ENCODE measurements around the gene PRM2.
A peak's percentile ranks its signal among the peaks of the same experiment; 100 is the strongest.
"Not testable (repeated sequence)": the region's sequence is repeated elsewhere in the genome, so short reads cannot be mapped to it uniquely, and the experiment has no call there.

PRM2 gene

DNA sequence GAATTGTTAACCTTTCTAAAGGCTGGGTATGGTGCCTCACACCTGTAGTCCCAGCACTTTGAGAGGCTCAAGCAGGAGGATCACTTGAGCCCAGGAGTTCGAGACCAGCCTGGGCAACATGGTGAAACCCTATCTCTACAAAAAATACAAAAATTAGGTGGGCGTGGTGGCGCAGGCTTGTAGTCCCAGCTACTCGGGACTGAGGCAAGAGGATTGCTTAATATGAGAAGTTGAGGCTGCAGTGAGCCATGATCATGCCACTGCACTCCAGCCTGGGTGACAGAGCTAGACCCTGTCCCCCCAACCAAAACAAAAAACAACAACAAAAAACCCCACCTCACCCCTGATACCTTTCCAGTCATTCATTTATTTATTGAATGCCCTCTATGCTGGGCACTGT is 13.4 kb upstream of the PRM2 start:
- not testable (repeated sequence) for DNase-seq (ENCODE audit: low read depth, low spot score)

GRCh38 chr16:11289202-11289601 is 12.9 kb upstream of the PRM2 start:
- DNase-seq (ENCODE audit: low read depth, low spot score): no peak

DNA sequence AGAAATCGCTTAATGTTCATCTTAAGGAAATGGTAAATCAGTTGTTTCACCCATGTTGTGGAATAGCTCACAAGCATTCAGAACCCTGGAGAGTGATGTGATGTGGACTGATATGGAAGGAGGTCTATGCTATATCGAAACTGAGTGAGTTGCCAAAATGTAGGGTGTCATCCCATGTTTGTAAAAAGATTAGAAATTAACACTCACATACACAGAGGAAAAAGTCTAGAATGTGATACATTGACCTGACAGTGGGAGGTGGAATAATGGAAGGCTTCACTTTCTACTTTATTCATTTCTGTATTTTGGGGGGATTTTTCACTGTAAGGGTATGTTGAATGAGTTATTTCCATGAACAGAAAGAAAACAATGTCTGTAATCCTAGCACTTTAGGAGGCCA is 9.6 kb upstream of the PRM2 start:
- DNase-seq (ENCODE audit: low read depth, low spot score): no peak

- DNase-seq (ENCODE audit: low read depth, low spot score): peak; percentile 51
These were observed 7.6 kb upstream of the PRM2 start for GRCh38 chr16:11283820-11284248.

DNA sequence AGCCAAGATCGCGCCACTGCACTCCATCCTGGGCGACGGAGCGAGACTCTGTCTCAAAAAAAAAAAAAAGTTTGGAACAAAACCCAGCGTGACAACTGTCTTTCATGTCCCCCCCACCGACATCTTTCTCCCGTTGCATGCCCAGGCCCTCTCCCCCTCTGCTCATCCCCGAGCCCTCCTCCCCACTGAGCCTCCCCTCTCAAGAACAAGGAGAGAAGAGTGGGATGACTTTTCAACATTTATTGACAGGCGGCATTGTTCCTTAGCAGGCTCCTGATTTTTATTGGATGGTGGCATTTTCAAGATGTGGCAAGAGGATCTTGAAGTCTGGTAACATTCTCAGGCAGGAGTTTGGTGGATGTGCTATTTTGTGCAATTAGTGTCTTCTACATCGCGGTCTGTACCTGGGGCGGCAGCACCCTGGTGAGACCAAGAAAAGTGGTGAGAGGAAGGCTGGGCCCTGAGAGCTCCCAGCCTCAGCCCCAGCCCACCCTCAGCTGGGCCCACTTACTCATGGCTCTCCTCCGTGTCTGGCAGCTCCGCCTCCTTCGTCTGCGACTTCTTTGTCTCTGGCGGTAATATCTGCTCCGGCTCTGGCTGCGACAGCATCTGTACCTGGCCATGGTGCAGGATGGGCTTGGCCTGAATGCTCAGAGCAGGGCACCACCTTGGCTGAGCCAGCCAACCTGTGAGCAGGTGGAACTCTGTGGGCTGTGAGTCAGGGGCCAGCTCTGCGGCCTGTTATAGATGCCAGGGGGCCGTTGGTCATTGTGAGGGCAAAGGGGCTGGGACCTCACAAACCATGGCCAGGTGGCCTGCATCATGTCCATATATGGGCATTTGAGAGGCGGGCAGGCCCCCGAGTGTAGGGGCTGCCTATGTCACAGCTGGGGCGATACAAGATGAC is 4.6 kb upstream of the PRM2 start, which contains the start of gene PRM1:
Gene PRM1 (minus strand): TSS at position 715 of the 907 bp plus-strand sequence. CDS start 92 bp downstream, at position 623.
- no peak for DNase-seq (ENCODE audit: low read depth, low spot score)

- no peak for DNase-seq (ENCODE audit: low read depth, low spot score)
These were observed 2.7 kb upstream of the PRM2 start for GRCh38 chr16:11278681-11279628.

GRCh38 chr16:11277607-11278337 is 1.5 kb upstream of the PRM2 start:
- DNase-seq (ENCODE audit: low read depth, low spot score): no peak

- no peak for DNase-seq (ENCODE audit: low read depth, low spot score)
These were observed 765 bp upstream of the PRM2 start for GRCh38 chr16:11276896-11277593.

- no peak for DNase-seq (ENCODE audit: low read depth, low spot score)
These were observed 1.3 kb downstream of the PRM2 start for GRCh38 chr16:11274964-11275363.

GRCh38 chr16:11273721-11274324 is 2.5 kb downstream of the PRM2 start:
- DNase-seq (ENCODE audit: low read depth, low spot score): peak; percentile 71

- DNase-seq (ENCODE audit: low read depth, low spot score): no peak
These were observed 3.2 kb downstream of the PRM2 start, which contains the start of gene PRM3 for GRCh38 chr16:11272921-11273720. PRM3 (minus strand) TSS chr16:11273629; CDS start chr16:11273595, 34 bp downstream.

GRCh38 chr16:11272484-11272883 is 3.8 kb downstream of the PRM2 start:
- no peak for DNase-seq (ENCODE audit: low read depth, low spot score)

- DNase-seq (ENCODE audit: low read depth, low spot score): no peak
These were observed 4.7 kb downstream of the PRM2 start for GRCh38 chr16:11271610-11272009.

- no peak for DNase-seq (ENCODE audit: low read depth, low spot score)
These were observed 5.6 kb downstream of the PRM2 start for GRCh38 chr16:11270602-11271162.

GRCh38 chr16:11268921-11269375 is 7.3 kb downstream of the PRM2 start, which contains the start of gene TNP2:
TNP2 (minus strand) TSS chr16:11269325; CDS start chr16:11269262, 63 bp downstream.
- no peak for DNase-seq (ENCODE audit: low read depth, low spot score)

- no peak for DNase-seq (ENCODE audit: low read depth, low spot score)
These were observed 11.2 kb downstream of the PRM2 start for GRCh38 chr16:11265124-11265523.

GRCh38 chr16:11264155-11264832 is 12.0 kb downstream of the PRM2 start:
- DNase-seq (ENCODE audit: low read depth, low spot score): no peak

- DNase-seq (ENCODE audit: low read depth, low spot score): no peak
These were observed 12.5 kb downstream of the PRM2 start for GRCh38 chr16:11263737-11264136.
